Activated CD4-positive, alpha-beta T cell treated with anti-CD3 and anti-CD28 coated beads for 4 hours (primary cell): ENCODE results near the gene NEK11.

Source experiments
- DNase-seq, 2 donors: peaks; one replicate each; pipeline ENCODE4 v3.0.0-alpha.2; 2020

Gene NEK11

GRCh38 chr3:131231710-131232389, 205.2 kb downstream of the NEK11 start:
- DNase-seq = no peak

DNA sequence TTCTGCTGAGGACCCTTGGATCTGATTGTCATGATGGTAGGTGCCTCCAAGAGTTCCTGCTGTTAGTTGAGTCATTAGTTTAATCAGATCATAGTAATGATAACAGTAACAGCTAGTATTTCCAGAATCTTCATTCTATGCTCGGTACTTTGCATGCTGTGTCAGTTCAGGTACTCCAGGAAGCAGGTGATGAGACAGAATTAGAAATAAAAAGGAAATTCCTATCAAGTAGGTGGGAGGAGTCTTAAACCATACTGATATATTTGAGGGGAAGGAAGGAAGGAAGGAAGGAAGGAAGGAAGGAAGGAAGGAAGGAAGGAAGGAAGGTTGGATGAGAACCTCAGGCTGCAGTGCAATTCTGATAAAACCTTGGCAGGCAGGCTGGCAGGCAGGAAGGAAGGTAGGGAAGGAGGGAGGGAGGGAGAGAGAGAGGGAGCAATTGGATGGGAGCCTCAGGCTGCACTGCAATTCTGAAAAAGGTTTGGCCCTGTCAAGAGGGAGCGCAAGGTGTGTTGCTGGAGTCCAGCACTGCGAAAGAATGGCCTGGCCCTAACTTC, 206.1 kb downstream of the NEK11 start:
- DNase-seq = no peak

DNA sequence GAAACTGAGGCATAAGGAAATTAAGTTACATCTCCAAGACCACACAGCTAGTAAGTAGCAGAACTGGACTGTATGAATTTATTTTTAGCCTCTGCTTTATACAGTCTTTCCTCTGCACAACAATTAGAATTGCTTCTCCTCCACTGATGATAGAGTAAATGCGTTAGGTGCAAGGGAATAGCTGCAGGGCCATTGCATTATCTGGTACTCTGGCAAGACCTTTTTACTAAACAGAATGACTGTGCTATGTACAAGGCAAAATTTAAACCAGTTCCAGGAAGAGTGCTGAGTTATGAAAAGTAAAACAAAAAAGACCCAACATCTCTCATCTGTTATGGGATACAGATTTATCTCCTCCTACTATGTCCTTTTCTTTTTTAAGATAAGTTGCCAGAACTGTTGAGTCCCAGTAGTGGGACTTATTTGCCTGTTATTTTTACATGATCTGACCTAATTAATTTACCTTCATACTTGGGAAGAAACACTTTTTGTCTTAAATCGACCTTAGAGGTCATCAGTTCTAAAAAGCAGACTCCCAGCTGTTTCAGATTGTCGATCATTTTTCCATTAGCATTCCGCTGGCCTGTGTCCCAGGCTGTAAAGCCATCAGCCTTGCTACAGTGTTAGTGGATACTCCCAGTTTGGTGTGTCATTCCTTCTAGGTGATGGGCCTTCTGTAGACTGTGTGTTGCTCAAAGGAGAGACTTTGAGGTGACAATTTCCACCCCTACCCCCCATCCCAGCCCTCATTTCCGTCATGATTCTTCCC, 207.4 kb downstream of the NEK11 start:
- no peak for DNase-seq

- no peak for DNase-seq
Observed at GRCh38 chr3:131236421-131236820, 209.7 kb downstream of the NEK11 start.

DNA sequence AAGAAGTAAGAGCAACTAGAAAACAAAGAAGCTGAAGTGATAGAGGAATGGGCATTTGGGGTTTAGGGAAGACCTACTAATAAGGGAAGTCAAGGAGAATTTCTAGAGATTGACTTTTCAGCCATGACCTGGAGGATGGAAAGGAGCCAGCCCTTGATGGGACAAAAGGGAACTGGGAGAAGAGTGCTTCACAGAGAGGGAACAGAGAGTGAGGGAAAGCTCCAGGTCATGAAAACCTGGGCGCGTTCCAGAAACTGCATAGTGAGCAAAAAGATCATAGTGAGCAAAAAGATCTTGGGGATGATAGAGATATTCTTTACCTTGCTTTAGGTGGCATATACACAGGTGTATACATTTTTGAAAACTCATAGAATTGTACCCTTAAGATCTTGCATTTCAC, 211.8 kb downstream of the NEK11 start:
- DNase-seq = no peak

GRCh38 chr3:131239267-131239666, 212.6 kb downstream of the NEK11 start:
- DNase-seq = no peak

DNA sequence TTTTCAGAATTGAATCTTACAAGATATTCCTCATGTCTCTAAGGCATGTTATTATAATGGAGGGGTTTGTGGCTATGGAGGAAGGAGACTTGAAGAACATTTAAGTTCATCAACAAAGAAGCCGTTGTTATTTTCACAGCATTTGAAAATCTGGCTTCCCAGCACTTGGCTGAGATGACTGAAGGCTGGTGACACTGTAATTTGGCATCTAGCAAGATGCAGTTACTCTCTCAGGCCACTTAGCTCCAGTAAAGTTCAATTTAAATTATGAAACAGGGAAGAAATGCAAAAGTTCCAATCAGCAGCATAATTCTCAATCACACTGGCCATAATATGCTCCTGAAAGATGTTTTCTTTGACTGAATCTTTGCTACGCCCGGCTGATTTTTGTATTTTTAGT, 215.5 kb downstream of the NEK11 start:
- DNase-seq = no peak

DNA sequence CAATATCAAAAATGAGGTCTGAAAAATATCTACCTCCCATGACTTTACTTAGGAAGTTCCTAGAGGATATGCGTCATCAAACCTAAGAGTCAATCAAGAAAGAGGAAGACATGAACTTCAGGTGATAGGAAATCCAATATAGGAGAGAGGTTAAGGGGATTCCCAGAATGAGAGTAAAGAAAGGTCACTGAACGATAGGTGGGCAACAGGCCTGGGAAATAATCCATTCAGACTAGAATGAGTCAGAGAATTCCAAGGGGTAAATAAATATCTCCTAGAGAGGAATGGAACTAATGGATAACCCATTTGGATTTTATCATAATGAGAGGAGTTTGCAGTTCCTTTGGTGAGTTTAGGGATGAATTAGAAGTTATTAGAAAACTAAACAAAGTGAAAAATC, 223.8 kb downstream of the NEK11 start:
- no peak for DNase-seq

GRCh38 chr3:131260525-131260924, 233.8 kb downstream of the NEK11 start:
- no peak for DNase-seq

GRCh38 chr3:131261104-131261503, 234.4 kb downstream of the NEK11 start:
- no peak for DNase-seq

- no peak for DNase-seq
Observed at GRCh38 chr3:131275556-131275955, 248.9 kb downstream of the NEK11 start.

DNA sequence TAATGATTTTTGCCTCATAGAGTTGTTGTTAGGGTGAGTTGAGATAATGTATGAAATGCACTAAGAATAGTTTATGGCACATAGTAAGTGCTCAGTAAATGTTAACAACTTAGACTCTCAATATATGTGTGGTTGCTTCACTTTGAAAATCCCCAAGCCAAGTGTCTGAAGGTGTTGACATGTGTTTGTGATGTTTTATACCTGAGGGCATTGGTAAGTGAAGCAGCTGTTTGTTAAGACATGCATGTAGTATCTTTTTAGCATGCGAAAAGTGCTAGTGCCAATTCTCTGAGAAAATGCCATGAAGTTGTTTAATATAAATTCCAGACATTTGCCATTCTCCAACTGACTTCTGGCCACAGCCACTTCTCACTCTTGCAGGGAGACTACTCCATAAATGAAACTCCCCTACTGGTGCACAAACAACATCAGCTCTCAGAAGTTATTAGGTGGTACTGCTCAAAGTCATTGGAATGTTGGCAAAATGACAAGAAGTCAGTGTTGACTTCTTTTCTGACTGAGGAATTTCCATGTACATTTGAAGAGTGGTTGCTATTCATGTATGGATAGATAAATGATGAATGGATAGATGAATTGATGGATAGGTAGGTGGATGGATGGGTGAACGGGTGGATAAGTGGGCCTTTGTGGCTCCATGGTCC, 251.3 kb downstream of the NEK11 start:
- no peak for DNase-seq

DNA sequence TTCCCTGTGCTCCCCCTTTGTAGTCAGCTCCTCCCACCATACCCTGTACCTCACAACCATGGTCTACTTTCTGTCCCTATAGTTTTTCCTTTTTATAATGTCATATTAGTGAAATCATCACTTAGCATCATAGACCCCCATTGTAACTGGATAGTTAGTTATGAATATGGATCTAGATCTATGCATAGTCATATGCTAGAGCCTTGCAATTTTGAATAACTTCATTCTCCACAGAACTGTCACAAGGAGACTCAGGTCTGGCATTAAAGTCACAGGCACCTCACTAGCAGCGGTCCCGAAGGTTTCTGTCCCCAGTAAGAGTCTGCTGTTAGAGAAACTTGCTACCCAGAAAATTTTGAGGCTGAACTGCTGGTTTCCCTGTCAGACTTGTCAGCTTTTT, 252.9 kb downstream of the NEK11 start:
- DNase-seq = no peak

DNA sequence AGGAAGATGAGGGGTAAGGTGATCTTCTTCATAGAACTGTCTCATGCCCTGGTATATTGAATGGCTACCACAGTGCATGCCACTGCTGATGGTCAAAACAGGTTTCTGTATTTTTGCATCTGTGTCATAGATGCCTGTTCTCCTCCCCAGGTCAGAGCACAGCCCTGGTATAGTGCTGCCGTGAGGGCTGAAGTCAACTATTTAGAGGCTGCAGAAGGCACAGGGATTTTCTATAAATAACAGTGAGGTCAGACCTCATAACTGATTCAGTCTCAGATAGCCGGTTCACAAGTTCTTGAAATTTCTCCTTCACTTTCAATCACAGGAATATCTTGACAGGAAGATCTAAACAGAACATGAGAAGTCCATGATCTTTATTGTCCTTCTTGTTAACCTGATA, 255.7 kb downstream of the NEK11 start:
- DNase-seq = no peak

DNA sequence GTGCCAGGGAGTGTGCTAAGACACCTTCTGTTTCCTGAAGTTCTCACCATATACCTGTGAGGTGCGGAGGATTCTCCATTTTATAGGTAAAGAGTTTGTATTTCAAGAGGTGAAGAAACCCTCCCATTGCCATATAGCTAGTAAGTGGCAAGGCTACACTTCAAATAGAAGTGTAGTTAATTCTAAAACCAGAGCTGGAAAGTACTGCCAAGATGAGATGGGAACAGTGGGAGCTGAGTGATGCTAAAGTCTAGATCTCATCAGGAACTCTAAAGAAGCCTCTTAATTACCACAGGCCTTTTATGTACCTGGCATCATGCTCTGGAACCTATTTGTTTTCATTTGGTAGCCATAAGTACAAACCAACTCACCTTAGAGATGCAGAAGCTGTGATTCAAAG, 256.3 kb downstream of the NEK11 start:
- no peak for DNase-seq

DNA sequence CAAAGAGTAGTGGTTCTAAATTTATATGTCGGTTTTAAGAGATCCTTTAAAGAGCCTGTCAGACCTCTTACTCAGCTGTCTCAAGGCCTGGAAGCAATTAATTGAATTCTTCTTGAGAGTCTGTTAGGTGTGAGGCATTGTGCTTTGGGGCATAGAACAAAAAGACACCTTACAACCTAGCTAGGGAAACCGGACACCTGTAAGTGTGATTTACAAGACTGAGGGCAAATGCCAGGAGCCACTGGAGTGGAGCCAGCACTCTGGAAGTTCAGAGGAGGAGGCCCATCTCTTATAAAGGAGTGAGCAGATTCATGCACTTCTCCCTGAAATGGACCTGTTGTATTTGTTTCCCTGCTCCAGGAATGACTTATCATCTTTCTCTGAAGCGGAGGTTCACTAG, 257.2 kb downstream of the NEK11 start:
- DNase-seq = no peak

DNA sequence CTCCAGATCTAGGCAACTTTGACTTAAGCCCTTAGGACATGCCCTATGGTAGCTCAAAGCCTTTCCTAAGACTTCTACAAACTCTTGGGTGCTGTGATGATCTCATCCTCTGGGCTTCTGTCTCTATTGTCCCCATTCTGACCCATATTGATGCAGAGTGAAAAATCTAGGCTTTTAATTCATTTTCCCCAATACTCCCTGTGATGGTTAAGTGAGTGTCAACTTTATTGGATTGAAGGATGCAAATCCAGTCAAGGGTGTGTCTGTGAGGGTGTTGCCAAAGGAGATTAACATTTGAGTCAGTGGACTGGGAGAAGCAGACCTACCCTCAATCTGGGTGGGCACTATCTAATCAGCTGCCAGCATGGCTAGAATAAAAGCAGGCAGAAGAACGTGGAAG, 257.6 kb downstream of the NEK11 start:
- DNase-seq = no peak

- no peak for DNase-seq
Observed at GRCh38 chr3:131285456-131285855, 258.8 kb downstream of the NEK11 start.

DNA sequence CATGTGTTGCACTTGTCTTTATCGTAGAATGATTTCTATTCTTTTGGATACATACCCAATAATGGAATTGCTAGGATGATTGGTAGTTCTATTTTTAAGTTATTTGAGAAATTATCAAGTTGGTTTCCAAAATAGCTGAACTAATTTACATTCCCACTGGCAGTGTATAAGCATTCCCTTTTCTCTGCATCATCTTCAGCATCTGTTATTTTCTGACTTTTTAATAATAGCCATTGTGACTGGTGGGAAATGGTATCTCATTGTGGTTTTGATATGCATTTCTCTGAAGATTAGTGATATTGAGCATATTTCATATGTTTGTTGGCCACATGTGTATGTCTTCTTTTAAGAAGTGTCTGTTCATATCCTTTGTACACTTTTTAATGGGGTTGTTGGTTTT, 273.2 kb downstream of the NEK11 start:
- no peak for DNase-seq

DNA sequence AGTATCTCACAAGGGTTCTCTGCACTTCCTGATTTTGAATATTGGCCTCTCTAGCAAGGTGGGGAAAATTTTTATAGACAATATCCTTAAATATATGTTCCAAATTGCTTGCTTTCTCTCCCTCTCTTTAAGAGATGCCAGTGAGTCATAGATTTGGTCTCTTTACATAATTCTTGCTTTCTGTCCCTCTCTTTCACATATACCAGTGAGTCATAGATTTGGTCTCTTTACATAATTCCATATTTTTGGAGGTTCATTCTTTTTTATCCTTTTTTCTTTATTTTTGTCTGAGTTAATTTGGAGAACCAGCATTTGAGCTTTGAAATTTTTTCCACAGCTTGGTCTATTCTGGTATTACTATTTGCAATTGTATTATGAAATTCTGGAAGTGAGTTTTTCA, 277.2 kb downstream of the NEK11 start:
- DNase-seq = no peak

DNA sequence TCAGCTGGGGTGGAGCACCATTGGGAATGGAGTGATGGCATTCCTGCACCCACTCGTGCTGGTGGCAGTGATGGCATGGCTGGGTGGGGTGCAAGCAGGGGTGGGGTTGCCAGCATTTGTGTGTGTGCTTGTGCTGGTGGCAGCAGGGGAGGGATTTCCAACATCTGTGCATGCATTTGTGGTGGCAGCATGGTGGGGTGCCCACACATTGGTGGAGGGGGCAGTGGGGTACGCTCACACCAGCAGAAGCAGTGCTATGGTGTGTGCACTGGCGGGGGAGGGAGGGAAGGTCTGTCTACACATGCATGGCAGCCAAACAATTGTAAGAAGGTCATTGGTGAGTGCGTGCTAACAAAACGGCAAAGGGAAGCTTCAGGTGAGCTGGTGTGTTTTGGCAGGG, 278.2 kb downstream of the NEK11 start:
- no peak for DNase-seq

- no peak for DNase-seq
Observed at GRCh38 chr3:131306242-131306641, 279.6 kb downstream of the NEK11 start.

- DNase-seq = no peak
Observed at GRCh38 chr3:131314318-131314717, 287.6 kb downstream of the NEK11 start.

DNA sequence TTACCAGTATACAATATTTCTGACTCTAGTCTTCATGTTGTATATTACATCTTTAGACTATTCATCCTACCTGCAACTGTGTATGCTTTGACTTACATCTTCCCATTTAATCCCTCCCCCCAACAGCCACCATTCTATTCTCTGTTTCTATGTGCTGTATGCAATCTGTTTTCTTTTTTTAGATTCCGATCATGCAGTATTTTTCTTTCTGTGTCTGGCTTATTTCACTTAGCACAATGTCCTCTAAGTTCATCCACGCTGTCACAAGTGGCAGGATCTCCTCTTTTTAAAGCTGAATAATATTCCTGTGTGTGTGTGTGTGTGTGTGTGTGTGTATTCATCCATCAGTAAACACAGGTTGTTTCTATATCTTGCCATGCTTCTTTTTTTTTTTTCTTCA, 288.5 kb downstream of the NEK11 start:
- DNase-seq = no peak
